RWPE2 (cell line): Measurements from ENCODE around the gene CTSG.
A peak's percentile ranks its signal among the peaks of the same experiment; 100 is the strongest.

Source experiments
- ATAC-seq: fragments of 200-7000 bp; cut with Tn5 transposase; 3 replicates; pipeline ENCODE4 v1.9.1; 2021; ENCODE audit warnings: low read depth
- DNase-seq: peaks from one replicate; pipeline ENCODE4 v3.0.0-alpha.2; 2020; ENCODE audit warnings: low spot score
- H3K27ac ChIP-seq: fragments of 450-650 bp; 2 replicates; pipeline ENCODE4 v1.5.1; 2017; ENCODE audit warnings: mild to moderate bottlenecking; ENCODE audit not compliant: poor library complexity, severe bottlenecking
- H3K27me3 ChIP-seq: fragments of 250-450 bp; sonication (Bioruptor Pico); 2 replicates; pipeline ENCODE4 v1.5.1; 2021; ENCODE audit warnings: mild to moderate bottlenecking, moderate library complexity; ENCODE audit not compliant: insufficient read depth, poor library complexity, severe bottlenecking
- H3K36me3 ChIP-seq: fragments of 250-450 bp; sonication (Bioruptor Pico); 2 replicates; pipeline ENCODE4 v1.5.1; 2020; ENCODE audit warnings: low read depth, mild to moderate bottlenecking, moderate library complexity
- H3K4me1 ChIP-seq: fragments of 250-450 bp; sonication (Bioruptor Pico); 2 replicates; pipeline ENCODE4 v1.5.1; 2021; ENCODE audit warnings: mild to moderate bottlenecking, moderate library complexity; ENCODE audit not compliant: insufficient read depth, poor library complexity, severe bottlenecking
- H3K4me3 ChIP-seq: fragments of 250-450 bp; sonication (Bioruptor Pico); 2 replicates; pipeline ENCODE4 v1.5.1; 2021; ENCODE audit warnings: mild to moderate bottlenecking, moderate library complexity; ENCODE audit not compliant: severe bottlenecking
- H3K9me3 ChIP-seq: fragments of 250-450 bp; sonication (Bioruptor Pico); 2 replicates; pipeline ENCODE4 v1.5.1; 2021; ENCODE audit warnings: mild to moderate bottlenecking, moderate library complexity; ENCODE audit not compliant: severe bottlenecking
- CTCF ChIP-seq: fragments of 450-650 bp; IDR thresholded peaks from one replicate; pipeline ENCODE4 v1.5.1; 2017; ENCODE audit warnings: mild to moderate bottlenecking, moderate library complexity; ENCODE audit not compliant: poor library complexity, severe bottlenecking

CTSG gene

GRCh38 chr14:24607635-24608514 lies 31.8 kb upstream of the CTSG start:
- Histone ChIP-seq H3K4me1 (no peaks in the 10 kb centered on the region), H3K4me3 (no peak overlapping the region), H3K36me3 (no peaks in the 10 kb centered on the region), H3K27ac (no peak overlapping the region), H3K9me3 (no peaks in the 10 kb centered on the region), H3K27me3 (no peaks in the 10 kb centered on the region)
- DNase-seq, result no peak
- no peak for TF ChIP-seq CTCF
- ATAC-seq, result no peak

DNA sequence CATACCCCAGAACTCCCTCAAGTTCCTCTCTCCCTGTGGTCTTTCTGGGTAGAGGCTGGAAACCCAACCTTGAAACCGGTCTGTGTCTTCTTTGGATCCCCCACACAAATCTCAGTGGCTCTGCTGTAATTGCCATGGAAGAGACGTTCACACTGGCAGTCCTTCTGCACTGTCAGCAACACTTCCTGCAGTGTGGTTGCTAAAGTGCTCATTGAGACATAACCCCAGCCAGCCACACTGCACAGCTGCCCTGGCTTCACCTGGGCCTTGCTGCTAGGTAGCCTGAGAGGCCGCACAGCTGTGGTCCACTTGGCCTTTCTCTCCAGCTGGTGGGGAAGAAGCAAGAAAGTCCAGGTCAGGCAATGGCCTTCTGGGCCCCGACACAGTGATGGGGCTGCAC lies 31.0 kb upstream of the CTSG start:
- ATAC-seq, result no peak
- no peaks in the 10 kb centered on the region for H3K27me3 ChIP-seq
- no peak for DNase-seq
- no peak for TF ChIP-seq CTCF
- no peaks in the 10 kb centered on the region for H3K36me3 ChIP-seq
- H3K27ac ChIP-seq, result no peak overlapping the region
- no peak overlapping the region for H3K4me3 ChIP-seq
- no peaks in the 10 kb centered on the region for H3K4me1 ChIP-seq
- no peaks in the 10 kb centered on the region for H3K9me3 ChIP-seq

- no peaks in the 10 kb centered on the region for H3K36me3 ChIP-seq
- H3K27me3 ChIP-seq, result no peaks in the 10 kb centered on the region
- H3K27ac ChIP-seq, result no peak overlapping the region
- H3K4me1 ChIP-seq, result no peaks in the 10 kb centered on the region
- H3K4me3 ChIP-seq, result no peak overlapping the region
- no peaks in the 10 kb centered on the region for H3K9me3 ChIP-seq
- DNase-seq (no peak), ATAC-seq (no peak)
- TF ChIP-seq CTCF, result no peak
These were observed 30.2 kb upstream of the CTSG start for GRCh38 chr14:24606297-24606696.

GRCh38 chr14:24605435-24606190 lies 29.6 kb upstream of the CTSG start:
- peak; percentile 79 for ATAC-seq
- no peak for DNase-seq
- Histone ChIP-seq H3K27ac (no peak overlapping the region), H3K36me3 (no peaks in the 10 kb centered on the region), H3K27me3 (no peaks in the 10 kb centered on the region), H3K4me3 (no peak overlapping the region), H3K9me3 (no peaks in the 10 kb centered on the region), H3K4me1 (no peaks in the 10 kb centered on the region)
- peak; percentile 83 for TF ChIP-seq CTCF
